ENCODE measurements around the gene PPP3CB.

DNA sequence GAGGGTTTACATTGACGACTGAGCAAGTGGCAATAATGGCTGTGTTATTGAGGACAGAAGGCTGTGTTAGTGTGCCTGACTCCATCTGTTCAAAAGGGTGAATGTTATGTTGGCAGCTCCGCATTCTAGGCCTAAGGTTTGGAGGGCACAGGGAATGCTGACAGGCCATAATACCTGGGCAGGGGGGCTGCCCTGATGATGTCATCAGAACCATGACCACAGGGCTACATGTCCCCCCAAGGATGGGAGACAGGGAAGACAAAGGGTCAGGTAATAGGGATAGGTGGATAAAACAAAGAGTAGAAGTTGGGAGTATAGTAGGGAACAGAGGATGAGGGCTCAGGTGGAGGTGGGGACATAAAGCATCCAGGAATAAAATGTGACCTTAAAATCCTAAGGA lies 1.8 kb upstream of the PPP3CB start:
- TF ChIP-seq CTCF (conservative IDR thresholded peaks at IDR 0.05 in 1 of 2, IDR thresholded peaks at IDR 0.05 in 1 of 2; ENCODE audit: extremely low read depth in 1 of 2, insufficient read depth in 1 of 2, low read depth in 1 of 2, low read length in 2 of 2): no peak
- TF ChIP-seq EZH2 (IDR thresholded peaks at IDR 0.05; ENCODE audit: borderline replicate concordance, low read length): no peak

Measured in mammary epithelial cell (primary cell).